HCT116 (cell line): ENCODE results near the gene ISOC2. TPM values are rescaled to one million over a fixed set of nuclear protein-coding genes. Genes with fewer than 3 reads are reported as not detected.

ENCODE experiments used
- ATAC-seq: fragments of 200-7000 bp; cut with Tn5 transposase; 2 replicates; pipeline ENCODE4 v1.9.1; 2020; ENCODE audit warnings: mild to moderate bottlenecking, moderate library complexity
- BruUV-seq: library from RNA; stranded (reverse); fragments of 400-500 nt; replicated peaks from 2 replicates; lab custom pipeline; 2021; lab: Mats Ljungman, UMichigan
- CTCF ChIA-PET: fragments of 300-600 bp; sonication (Branson Sonifier 250); formaldehyde crosslinking; loops from one replicate; lab custom pipeline; 2021; ENCODE audit warnings: antibody characterized with exemption; lab: Charles Lee
- POLR2A ChIA-PET: fragments of 300-600, 350-600 bp; sonication (Branson Sonifier 250); formaldehyde crosslinking; loops from one replicate; lab custom pipeline; 2021; ENCODE audit warnings: antibody characterized with exemption; lab: Charles Lee
- RAD21 ChIA-PET, 2 experiments: fragments of 300-600 bp; sonication (Branson Sonifier 250); formaldehyde crosslinking; loops; one replicate each; lab custom pipeline; 2023; ENCODE audit warnings: low total read pairs in 2 of 2; ENCODE audit not compliant: uncharacterized antibody in 2 of 2, unreplicated experiment in 2 of 2, low non-redundant PET in 1 of 2; lab: Charles Lee
- DNase-seq: peaks from one replicate; pipeline ENCODE4 v3.0.0-alpha.2; 2010; ENCODE audit warnings: low read depth, low spot score
- H2AFZ ChIP-seq: fragments of 200-600 bp; shearing (Covaris generic), sonication (generic); 2 replicates; pipeline ENCODE4 v1.6.1; 2017; ENCODE audit warnings: low read depth, mixed run types, mixed read lengths, antibody characterized with exemption, low read length; ENCODE audit not compliant: poor library complexity, severe bottlenecking
- H3K27ac ChIP-seq: 2 replicates; pipeline ENCODE4 v1.5.1; 2012; ENCODE audit warnings: low read depth, low read length
- H3K27me3 ChIP-seq: fragments of 200-600 bp; sonication (generic); 2 replicates; pipeline ENCODE4 v1.6.1; 2016; ENCODE audit warnings: mixed run types, low read length, mixed read lengths; ENCODE audit not compliant: insufficient read depth
- H3K36me3 ChIP-seq, 2 experiments: fragments of 200-500 bp in 1 of 2; fragments of 200-600 bp in 1 of 2; sonication (Bioruptor generic) in 1 of 2; sonication (generic) in 1 of 2; 2 replicates each; pipeline versions ENCODE4 v1.5.1 to v1.6.1; 2014 to 2016; ENCODE audit warnings: low read length in 2 of 2, inconsistent platforms in 1 of 2, mixed read lengths in 1 of 2, mixed run types in 1 of 2; ENCODE audit not compliant: insufficient read depth in 2 of 2, control insufficient read depth in 1 of 2
- H3K4me1 ChIP-seq, 2 experiments: fragments of 200-600 bp in 1 of 2; sonication (generic) in 1 of 2; 2 replicates each; pipeline versions ENCODE4 v1.5.1 to v1.6.1; 2012 to 2017; ENCODE audit warnings: low read length in 2 of 2, inconsistent platforms in 1 of 2, mild to moderate bottlenecking in 1 of 2, mixed read lengths in 1 of 2, mixed run types in 1 of 2, moderate library complexity in 1 of 2; ENCODE audit not compliant: insufficient read depth in 2 of 2, control insufficient read depth in 1 of 2
- H3K4me2 ChIP-seq: fragments of 200-600 bp; sonication (generic); 2 replicates; pipeline ENCODE4 v1.6.1; 2017; ENCODE audit warnings: mixed run types, low read length, mixed read lengths
- H3K4me3 ChIP-seq, 2 experiments: fragments of 200-600 bp in 1 of 2; sonication (generic) in 1 of 2; replicated peaks in 1 of 2; 2 replicates each; pipeline ENCODE4 v1.5.1; 2011 to 2016; ENCODE audit warnings: low read length in 2 of 2, control low read depth in 1 of 2, low read depth in 1 of 2, mild to moderate bottlenecking in 1 of 2, mixed read lengths in 1 of 2, mixed run types in 1 of 2
- H3K79me2 ChIP-seq: fragments of 200-600 bp; sonication (generic); 2 replicates; pipeline ENCODE4 v1.6.1; 2017; ENCODE audit warnings: mild to moderate bottlenecking, mixed run types, low read length, moderate library complexity, mixed read lengths; ENCODE audit not compliant: insufficient read depth
- H3K9ac ChIP-seq: fragments of 200-600 bp; sonication (generic); 2 replicates; pipeline ENCODE4 v1.6.1; 2016; ENCODE audit warnings: low read length, mixed read lengths
- H3K9me2 ChIP-seq: fragments of 200-600 bp; sonication (generic), shearing (Covaris generic); 2 replicates; pipeline ENCODE4 v1.6.1; 2017; ENCODE audit warnings: mixed run types, mild to moderate bottlenecking, moderate library complexity; ENCODE audit not compliant: insufficient read depth
- H3K9me3 ChIP-seq, 2 experiments: fragments of 200-500 bp in 1 of 2; fragments of 200-600 bp in 1 of 2; sonication (Bioruptor generic) in 1 of 2; sonication (generic) in 1 of 2; 2 replicates each; pipeline ENCODE4 v1.6.1; 2014 to 2017; ENCODE audit warnings: low read length in 2 of 2, mixed read lengths in 2 of 2, inconsistent platforms in 1 of 2, low read depth in 1 of 2, mild to moderate bottlenecking in 1 of 2, mixed run types in 1 of 2, moderate library complexity in 1 of 2; ENCODE audit not compliant: control insufficient read depth in 1 of 2, insufficient read depth in 1 of 2
- H4K20me1 ChIP-seq: fragments of 200-600 bp; sonication (generic), shearing (Covaris generic); 2 replicates; pipeline ENCODE4 v1.6.1; 2017; ENCODE audit warnings: mixed run types, mild to moderate bottlenecking, moderate library complexity; ENCODE audit not compliant: insufficient read depth
- CEBPB ChIP-seq: IDR thresholded peaks from 2 replicates; pipeline ENCODE4 v1.6.1; 2012; ENCODE audit warnings: low read depth
- CTCF ChIP-seq, 3 experiments: fragments of 200-600 bp in 1 of 3; sonication (generic) in 1 of 3; IDR thresholded peaks in 2 of 3; conservative IDR thresholded peaks in 1 of 3; 2 replicates each; pipeline ENCODE4 v1.5.1; 2012 to 2017; ENCODE audit warnings: low read depth in 2 of 3, low read length in 2 of 3, antibody characterized with exemption in 1 of 3, borderline replicate concordance in 1 of 3, control low read depth in 1 of 3, mild to moderate bottlenecking in 1 of 3, mixed read lengths in 1 of 3, mixed run types in 1 of 3, moderate library complexity in 1 of 3; ENCODE audit not compliant: insufficient read depth in 1 of 3
- EZH2phosphoT487 ChIP-seq: fragments of 200-600 bp; IDR thresholded peaks from 2 replicates; pipeline ENCODE4 v1.6.1; 2018; ENCODE audit warnings: antibody characterized with exemption, borderline replicate concordance
- FOSL1 ChIP-seq: IDR thresholded peaks from 2 replicates; pipeline ENCODE4 v1.6.1; 2012; ENCODE audit warnings: low read depth
- JUND ChIP-seq: IDR thresholded peaks from 2 replicates; pipeline ENCODE4 v1.6.1; 2012
- POLR2AphosphoS5 ChIP-seq: IDR thresholded peaks from 2 replicates; pipeline ENCODE4 v1.6.1; 2011; ENCODE audit warnings: mild to moderate bottlenecking, low read depth, low read length, moderate library complexity
- REST ChIP-seq: IDR thresholded peaks from 2 replicates; pipeline ENCODE4 v1.6.1; 2012; ENCODE audit warnings: low read depth
- TCF7L2 ChIP-seq: IDR thresholded peaks from 2 replicates; pipeline ENCODE4 v1.7.0; 2011; ENCODE audit warnings: borderline replicate concordance, inconsistent platforms; ENCODE audit not compliant: insufficient read depth, insufficient read length; ENCODE audit errors: extremely low read depth
- ZNF274 ChIP-seq: fragments of 200-500 bp; sonication (Bioruptor generic); IDR thresholded peaks from 2 replicates; pipeline ENCODE4 v1.6.1; 2014; ENCODE audit warnings: mild to moderate bottlenecking, low read depth, low read length, inconsistent platforms
- intact Hi-C: fragments of 100-400 bp; cut with micrococcal nuclease; formaldehyde crosslinking; loops from 2 replicates; pipeline ENCODE4 v1.10.0; 2022
- total RNA-seq: library from RNA; stranded (reverse); gene quantifications from one replicate; pipeline ENCODE4 v1.2.1, GENCODE V29; 2021; ENCODE audit not compliant: unreplicated experiment

ISOC2 gene
- total RNA-seq, 1 experiment from 2014 or later = 56.8 TPM

- ChIA-PET POLR2A (no interaction called here), RAD21 (no interaction called here), CTCF (no interaction called here)
- ATAC-seq = no peak
- Histone ChIP-seq H3K27me3 (no peaks in the 10 kb centered on the region), H2AFZ (no peak overlapping the region), H3K27ac (no peak overlapping the region), H3K9me2 (no peaks in the 10 kb centered on the region), H3K4me1 (peaks cover 6 to 16% of the 10 kb centered on the region in 2 experiments), H3K79me2 (peaks cover 12% of the 10 kb centered on the region; the same call in 1 of the 2 replicates), H3K4me2 (no peak overlapping the region), H4K20me1 (no peaks in the 10 kb centered on the region), H3K4me3 (no peak overlapping the region), H3K9ac (no peak overlapping the region), H3K36me3 (no peaks in the 10 kb centered on the region; a peak in 1 of 4 replicates), H3K9me3 (no peaks in the 10 kb centered on the region)
- TF ChIP-seq EZH2phosphoT487 = no peak
- TF ChIP-seq CEBPB = no peak
- TF ChIP-seq JUND = no peak
- no peak for TF ChIP-seq FOSL1
- TF ChIP-seq REST = no peak
- no peak for TF ChIP-seq TCF7L2
- TF ChIP-seq CTCF (IDR thresholded peaks at IDR 0.05 in 2 of 3, conservative IDR thresholded peaks at IDR 0.05 in 1 of 3; ENCODE audit: borderline replicate concordance in 1 of 3, insufficient read depth in 1 of 3, low read depth in 2 of 3, low read length in 2 of 3) = no peak
- TF ChIP-seq POLR2AphosphoS5 = no peak
- TF ChIP-seq ZNF274 = no peak
- no TSS peak for BruUV-seq
- intact Hi-C loops = no loop called here
- no peak for DNase-seq
Measured at GRCh38 chr19:55456347-55456746, 5.1 kb downstream of the ISOC2 start.
